ENCODE measurements around the gene ST3GAL4.
A peak's percentile ranks its signal among the peaks of the same experiment; 100 is the strongest.
"Not testable (repeated sequence)": the region's sequence is repeated elsewhere in the genome, so short reads cannot be mapped to it uniquely, and the experiment has no call there.

ST3GAL4 gene

GRCh38 chr11:126355324-126355925 is at the start of gene ST3GAL4:
Gene ST3GAL4, plus strand, starts transcription at chr11:126355686. Its CDS starts 50,470 bp downstream, at chr11:126406156.
- peak; percentile 70 for DNase-seq (ENCODE audit: low spot score)

- DNase-seq (ENCODE audit: low spot score): no peak
These were observed 49.8 kb upstream of the ST3GAL4 start for GRCh38 chr11:126305699-126306098.

- DNase-seq (ENCODE audit: low spot score): peak; percentile 36
These were observed 47.8 kb upstream of the ST3GAL4 start for GRCh38 chr11:126307706-126308105.

GRCh38 chr11:126308271-126308671 is 47.2 kb upstream of the ST3GAL4 start:
- DNase-seq (ENCODE audit: low spot score): no peak

GRCh38 chr11:126308771-126309170 is 46.7 kb upstream of the ST3GAL4 start:
- DNase-seq (ENCODE audit: low spot score): not testable (repeated sequence)

- DNase-seq (ENCODE audit: low spot score): peak; percentile 69
These were observed 45.1 kb upstream of the ST3GAL4 start for GRCh38 chr11:126310200-126310991.

- DNase-seq (ENCODE audit: low spot score): no peak
These were observed 44.5 kb upstream of the ST3GAL4 start for GRCh38 chr11:126310992-126311310.

GRCh38 chr11:126311401-126312291 is 43.8 kb upstream of the ST3GAL4 start:
- no peak for DNase-seq (ENCODE audit: low spot score)

- no peak for DNase-seq (ENCODE audit: low spot score)
These were observed 42.5 kb upstream of the ST3GAL4 start for GRCh38 chr11:126312961-126313360.

- no peak for DNase-seq (ENCODE audit: low spot score)
These were observed 41.7 kb upstream of the ST3GAL4 start for GRCh38 chr11:126313826-126314225.

- DNase-seq (ENCODE audit: low spot score): no peak
These were observed 38.1 kb upstream of the ST3GAL4 start for GRCh38 chr11:126317432-126317755.

- DNase-seq (ENCODE audit: low spot score): peak; percentile 44
These were observed 37.5 kb upstream of the ST3GAL4 start for GRCh38 chr11:126317756-126318573.

GRCh38 chr11:126318574-126319373 is 36.7 kb upstream of the ST3GAL4 start:
- DNase-seq (ENCODE audit: low spot score): peak; percentile 82

- no peak for DNase-seq (ENCODE audit: low spot score)
These were observed 36.1 kb upstream of the ST3GAL4 start for GRCh38 chr11:126319374-126319740.

- DNase-seq (ENCODE audit: low spot score): no peak
These were observed 32.5 kb upstream of the ST3GAL4 start for GRCh38 chr11:126322996-126323395.

GRCh38 chr11:126327281-126328000 is 28.0 kb upstream of the ST3GAL4 start:
- DNase-seq (ENCODE audit: low spot score): peak; percentile 78

GRCh38 chr11:126328001-126328390 is 27.5 kb upstream of the ST3GAL4 start:
- no peak for DNase-seq (ENCODE audit: low spot score)

- peak; percentile 21 for DNase-seq (ENCODE audit: low spot score)
These were observed 27.0 kb upstream of the ST3GAL4 start for GRCh38 chr11:126328444-126328843.

GRCh38 chr11:126328938-126329643 is 26.4 kb upstream of the ST3GAL4 start:
- DNase-seq (ENCODE audit: low spot score): no peak

All from kidney tubule cell (primary cell).